Measurements from ENCODE around the gene CYB5R4. TPM values are rescaled to one million over a fixed set of nuclear protein-coding genes. Genes with fewer than 3 reads are reported as not detected.

The CYB5R4 gene
- total RNA-seq, 3 donors from 2014 or later = 7.2 to 11.1 (median 7.8) TPM

GRCh38 chr6:83824388-83824801 lies 35.1 kb upstream of the CYB5R4 start:
- Histone ChIP-seq H3K4me3 (no peak overlapping the region), H3K27me3 (no peaks in the 10 kb centered on the region), H3K27ac (no peak overlapping the region), H3K4me1 (no peaks in the 10 kb centered on the region), H3K36me3 (no peaks in the 10 kb centered on the region), H3K9me3 (peaks cover 0 to 5% of the 10 kb centered on the region in 2 donors)
- no peak for DNase-seq (ENCODE audit: low spot score in 2 of 2)
- TF ChIP-seq CTCF (IDR thresholded peaks at IDR 0.05) = no peak
- no peak for TF ChIP-seq POLR2AphosphoS5 (IDR thresholded peaks at IDR 0.05)
- no peak for TF ChIP-seq POLR2A (IDR thresholded peaks at IDR 0.05)
- intact Hi-C loops (cut with DNase I; ENCODE audit: low total_unique reads) = loop anchor here (5.0 kb wide), 1 partner anchor 1573 kb away; no protein-coding TSS in a partner anchor

DNA sequence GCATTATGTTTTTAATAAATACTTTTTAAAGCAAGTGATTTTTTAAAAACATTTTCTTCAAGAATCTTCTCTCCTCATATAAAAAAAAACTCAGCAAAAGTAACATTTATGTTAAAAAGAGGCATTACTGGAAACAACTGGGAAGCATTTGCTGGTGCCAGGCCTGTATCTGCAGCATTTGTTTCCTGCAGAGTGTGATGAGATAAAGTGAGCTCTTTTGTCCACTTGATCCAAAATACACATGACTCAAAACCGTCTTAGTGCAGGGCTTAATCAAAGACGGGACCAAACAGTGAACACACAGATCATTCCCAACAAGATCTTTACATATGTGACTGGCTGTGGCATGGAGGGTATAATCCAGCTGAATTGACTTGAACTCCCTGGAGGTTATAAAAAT lies 34.7 kb upstream of the CYB5R4 start:
- no peak for DNase-seq (ENCODE audit: low spot score in 2 of 2)
- no peaks in the 10 kb centered on the region for H3K36me3 ChIP-seq
- H3K4me3 ChIP-seq = no peak overlapping the region
- TF ChIP-seq POLR2AphosphoS5 (IDR thresholded peaks at IDR 0.05) (no peak), POLR2A (IDR thresholded peaks at IDR 0.05) (no peak), CTCF (IDR thresholded peaks at IDR 0.05) (no peak)
- peaks cover 0 to 5% of the 10 kb centered on the region in 2 donors for H3K9me3 ChIP-seq
- no peak overlapping the region for H3K27ac ChIP-seq
- no peaks in the 10 kb centered on the region for H3K27me3 ChIP-seq
- intact Hi-C loops (cut with DNase I; ENCODE audit: low total_unique reads) = loop anchor here (5.0 kb wide), 1 partner anchor 1572 kb away; no protein-coding TSS in a partner anchor
- no peaks in the 10 kb centered on the region for H3K4me1 ChIP-seq

DNA sequence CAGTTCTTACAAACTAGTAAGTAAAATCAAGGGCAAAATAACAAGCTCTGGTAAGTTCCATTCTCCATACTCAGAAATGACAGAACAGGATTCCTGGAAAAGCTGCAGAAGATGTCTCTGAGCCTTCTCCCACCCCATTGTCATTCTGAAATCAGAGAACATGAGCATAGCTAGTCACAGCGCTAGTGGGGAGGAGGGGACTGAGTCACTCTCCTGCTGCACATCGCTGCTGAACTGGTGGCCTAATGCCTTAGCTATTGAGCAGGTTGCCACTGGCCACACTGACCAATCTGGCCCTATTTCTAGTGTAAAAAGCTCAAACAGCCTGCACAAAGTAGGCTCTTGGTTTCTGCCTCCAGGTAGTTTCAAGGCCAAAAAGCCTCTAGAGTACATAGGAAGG lies 32.4 kb upstream of the CYB5R4 start:
- no peak overlapping the region for H3K4me3 ChIP-seq
- H3K36me3 ChIP-seq = no peaks in the 10 kb centered on the region
- intact Hi-C loops (cut with DNase I; ENCODE audit: low total_unique reads) = no loop called here
- TF ChIP-seq POLR2AphosphoS5 (IDR thresholded peaks at IDR 0.05) (no peak), CTCF (IDR thresholded peaks at IDR 0.05) (no peak), POLR2A (IDR thresholded peaks at IDR 0.05) (no peak)
- no peak for DNase-seq (ENCODE audit: low spot score in 2 of 2)
- no peak overlapping the region for H3K27ac ChIP-seq
- no peaks in the 10 kb centered on the region for H3K4me1 ChIP-seq
- H3K9me3 ChIP-seq = peaks cover 0 to 5% of the 10 kb centered on the region in 2 donors
- H3K27me3 ChIP-seq = no peaks in the 10 kb centered on the region

DNA sequence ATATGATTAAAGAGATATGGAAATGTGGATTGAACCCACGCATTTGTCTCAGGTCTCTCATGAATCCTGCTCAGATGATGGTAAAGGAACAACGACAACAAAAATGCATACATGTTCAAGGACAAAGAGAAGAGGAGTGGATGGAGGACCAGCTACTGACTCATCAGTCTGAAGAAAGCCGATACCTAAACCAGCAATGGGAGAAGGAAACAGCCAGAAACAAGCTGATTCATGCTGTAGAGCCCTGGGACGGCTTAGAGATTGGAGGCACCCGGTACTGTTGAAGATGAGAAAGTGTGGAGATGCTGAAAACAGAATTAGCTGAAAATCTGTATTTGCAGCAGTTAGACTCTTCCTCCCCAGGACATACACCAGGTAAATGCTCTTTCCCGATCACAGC lies 20.8 kb upstream of the CYB5R4 start:
- Histone ChIP-seq H3K27me3 (no peaks in the 10 kb centered on the region), H3K4me3 (no peak overlapping the region), H3K9me3 (peaks cover 4 to 23% of the 10 kb centered on the region in 2 donors), H3K4me1 (no peaks in the 10 kb centered on the region), H3K27ac (no peak overlapping the region), H3K36me3 (no peaks in the 10 kb centered on the region)
- TF ChIP-seq CTCF (IDR thresholded peaks at IDR 0.05) (no peak), POLR2A (IDR thresholded peaks at IDR 0.05) (no peak), POLR2AphosphoS5 (IDR thresholded peaks at IDR 0.05) (no peak)
- intact Hi-C loops (cut with DNase I; ENCODE audit: low total_unique reads) = no loop called here
- no peak for DNase-seq (ENCODE audit: low spot score in 2 of 2)

- no peaks in the 10 kb centered on the region for H3K36me3 ChIP-seq
- H3K27ac ChIP-seq = no peak overlapping the region
- no peaks in the 10 kb centered on the region for H3K27me3 ChIP-seq
- intact Hi-C loops (cut with DNase I; ENCODE audit: low total_unique reads) = no loop called here
- no peak for DNase-seq (ENCODE audit: low spot score in 2 of 2)
- TF ChIP-seq POLR2A (IDR thresholded peaks at IDR 0.05) (no peak), POLR2AphosphoS5 (IDR thresholded peaks at IDR 0.05) (no peak), CTCF (IDR thresholded peaks at IDR 0.05) (no peak)
- H3K9me3 ChIP-seq = peaks cover 0 to 5% of the 10 kb centered on the region in 2 donors
- no peak overlapping the region for H3K4me3 ChIP-seq
- H3K4me1 ChIP-seq = no peaks in the 10 kb centered on the region
Measured at GRCh38 chr6:83844170-83844569, 15.3 kb upstream of the CYB5R4 start.
